Measurements from ENCODE around the gene RYR3.

The RYR3 gene

DNA sequence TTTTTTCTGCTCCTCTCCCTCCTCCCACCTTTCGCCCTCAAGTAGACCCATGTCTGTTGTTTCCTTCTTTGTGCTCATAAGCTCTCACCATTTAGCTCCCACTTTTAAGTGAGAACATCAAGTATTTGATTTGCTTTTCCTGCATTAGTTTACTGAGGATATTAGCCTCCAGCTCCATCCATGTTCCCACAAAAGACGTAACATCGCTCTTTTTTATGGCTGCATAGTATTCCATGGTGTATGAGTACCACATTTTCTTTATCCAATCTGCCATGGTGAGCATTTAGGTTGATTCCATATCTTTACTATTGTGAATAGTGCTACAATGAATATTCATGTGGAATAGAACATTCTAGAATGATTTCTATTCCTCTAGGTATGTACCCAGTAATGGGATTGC is 178.6 kb downstream of the RYR3 start:
- H3K4me2 ChIP-seq (ENCODE audit: low read length), result no peak overlapping the region
- no peak overlapping the region for H3K27ac ChIP-seq (ENCODE audit: low read depth, low read length)
- no peaks in the 10 kb centered on the region for H3K79me2 ChIP-seq (ENCODE audit: control insufficient read depth, low read length)
- no peaks in the 10 kb centered on the region for H3K36me3 ChIP-seq (ENCODE audit: control insufficient read depth, low read length)
- no peaks in the 10 kb centered on the region for H3K27me3 ChIP-seq (ENCODE audit: control insufficient read depth, low read length)
- no peaks in the 10 kb centered on the region for H3K9me3 ChIP-seq (ENCODE audit: control insufficient read depth, insufficient read depth, low read length)
- no peaks in the 10 kb centered on the region for H4K20me1 ChIP-seq (ENCODE audit: control insufficient read depth, insufficient read depth, low read depth, low read length)
- no peak overlapping the region for H3K4me3 ChIP-seq (ENCODE audit: low read length)
- H3F3A ChIP-seq (ENCODE audit: control insufficient read depth, insufficient read depth), result no peaks in the 10 kb centered on the region
- H3K4me1 ChIP-seq (ENCODE audit: control insufficient read depth, low read length), result no peaks in the 10 kb centered on the region
- TF ChIP-seq EZH2phosphoT487 (IDR thresholded peaks at IDR 0.05; ENCODE audit: borderline replicate concordance, low read length), result no peak
- TF ChIP-seq, protein P1, sequence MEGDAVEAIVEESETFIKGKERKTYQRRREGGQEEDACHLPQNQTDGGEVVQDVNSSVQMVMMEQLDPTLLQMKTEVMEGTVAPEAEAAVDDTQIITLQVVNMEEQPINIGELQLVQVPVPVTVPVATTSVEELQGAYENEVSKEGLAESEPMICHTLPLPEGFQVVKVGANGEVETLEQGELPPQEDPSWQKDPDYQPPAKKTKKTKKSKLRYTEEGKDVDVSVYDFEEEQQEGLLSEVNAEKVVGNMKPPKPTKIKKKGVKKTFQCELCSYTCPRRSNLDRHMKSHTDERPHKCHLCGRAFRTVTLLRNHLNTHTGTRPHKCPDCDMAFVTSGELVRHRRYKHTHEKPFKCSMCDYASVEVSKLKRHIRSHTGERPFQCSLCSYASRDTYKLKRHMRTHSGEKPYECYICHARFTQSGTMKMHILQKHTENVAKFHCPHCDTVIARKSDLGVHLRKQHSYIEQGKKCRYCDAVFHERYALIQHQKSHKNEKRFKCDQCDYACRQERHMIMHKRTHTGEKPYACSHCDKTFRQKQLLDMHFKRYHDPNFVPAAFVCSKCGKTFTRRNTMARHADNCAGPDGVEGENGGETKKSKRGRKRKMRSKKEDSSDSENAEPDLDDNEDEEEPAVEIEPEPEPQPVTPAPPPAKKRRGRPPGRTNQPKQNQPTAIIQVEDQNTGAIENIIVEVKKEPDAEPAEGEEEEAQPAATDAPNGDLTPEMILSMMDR (IDR thresholded peaks at IDR 0.05; ENCODE audit: low read depth, low read length, poor library complexity, severe bottlenecking), result no peak
- H3K9me2 ChIP-seq (replicated peaks; ENCODE audit: control insufficient read depth, low read length), result no peaks in the 10 kb centered on the region

- H3K4me2 ChIP-seq (ENCODE audit: low read length), result no peak overlapping the region
- H3K27me3 ChIP-seq (ENCODE audit: control insufficient read depth, low read length), result no peaks in the 10 kb centered on the region
- no peaks in the 10 kb centered on the region for H3F3A ChIP-seq (ENCODE audit: control insufficient read depth, insufficient read depth)
- no peaks in the 10 kb centered on the region for H3K4me1 ChIP-seq (ENCODE audit: control insufficient read depth, low read length)
- no peak overlapping the region for H3K27ac ChIP-seq (ENCODE audit: low read depth, low read length)
- H3K36me3 ChIP-seq (ENCODE audit: control insufficient read depth, low read length), result no peaks in the 10 kb centered on the region
- H4K20me1 ChIP-seq (ENCODE audit: control insufficient read depth, insufficient read depth, low read depth, low read length), result no peaks in the 10 kb centered on the region
- H3K79me2 ChIP-seq (ENCODE audit: control insufficient read depth, low read length), result no peaks in the 10 kb centered on the region
- no peak for TF ChIP-seq EZH2phosphoT487 (IDR thresholded peaks at IDR 0.05; ENCODE audit: borderline replicate concordance, low read length)
- TF ChIP-seq, protein P1 (IDR thresholded peaks at IDR 0.05; ENCODE audit: low read depth, low read length, poor library complexity, severe bottlenecking), result no peak
- no peaks in the 10 kb centered on the region for H3K9me2 ChIP-seq (replicated peaks; ENCODE audit: control insufficient read depth, low read length)
- H3K9me3 ChIP-seq (ENCODE audit: control insufficient read depth, insufficient read depth, low read length), result no peaks in the 10 kb centered on the region
- no peak overlapping the region for H3K4me3 ChIP-seq (ENCODE audit: low read length)
These were observed 179.9 kb downstream of the RYR3 start for GRCh38 chr15:33490703-33491102.

DNA sequence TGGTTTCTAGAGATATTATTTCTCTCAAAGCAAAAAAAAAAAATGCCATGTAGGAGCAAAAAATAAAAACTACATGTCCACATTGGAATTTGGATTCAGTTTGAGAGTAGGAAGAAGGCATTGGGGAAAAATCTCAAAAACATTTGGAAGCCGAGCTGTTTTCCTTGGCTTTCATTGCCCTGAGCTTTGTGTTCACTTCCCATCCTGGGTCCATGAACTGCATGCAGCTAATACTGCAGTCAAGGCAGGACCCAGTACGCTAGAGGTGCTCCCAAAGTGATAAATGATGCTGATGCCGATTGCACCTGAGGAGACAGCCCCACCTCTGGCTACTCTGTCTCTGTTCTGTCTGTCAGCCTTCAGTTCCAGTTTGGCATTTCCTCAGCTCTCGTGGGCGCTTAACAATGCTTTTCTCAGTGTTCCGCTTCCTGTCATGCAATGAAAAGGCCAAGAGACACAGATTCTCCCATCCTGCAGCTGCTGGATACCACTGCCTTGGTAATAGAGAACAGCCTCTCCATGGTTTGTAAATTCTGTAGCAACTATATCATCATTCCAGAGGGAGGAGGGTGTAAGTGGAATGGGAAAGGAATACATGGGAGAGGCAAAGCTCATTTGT is 181.8 kb downstream of the RYR3 start:
- no peaks in the 10 kb centered on the region for H3K36me3 ChIP-seq (ENCODE audit: control insufficient read depth, low read length)
- H3K9me3 ChIP-seq (ENCODE audit: control insufficient read depth, insufficient read depth, low read length), result no peaks in the 10 kb centered on the region
- H3K27ac ChIP-seq (ENCODE audit: low read depth, low read length), result no peak overlapping the region
- no peaks in the 10 kb centered on the region for H3K27me3 ChIP-seq (ENCODE audit: control insufficient read depth, low read length)
- H3K4me3 ChIP-seq (ENCODE audit: low read length), result no peak overlapping the region
- no peak overlapping the region for H3K4me2 ChIP-seq (ENCODE audit: low read length)
- no peaks in the 10 kb centered on the region for H3K9me2 ChIP-seq (replicated peaks; ENCODE audit: control insufficient read depth, low read length)
- no peaks in the 10 kb centered on the region for H3F3A ChIP-seq (ENCODE audit: control insufficient read depth, insufficient read depth)
- H3K79me2 ChIP-seq (ENCODE audit: control insufficient read depth, low read length), result no peaks in the 10 kb centered on the region
- TF ChIP-seq, protein P1 (IDR thresholded peaks at IDR 0.05; ENCODE audit: low read depth, low read length, poor library complexity, severe bottlenecking), result no peak
- no peak for TF ChIP-seq EZH2phosphoT487 (IDR thresholded peaks at IDR 0.05; ENCODE audit: borderline replicate concordance, low read length)
- H4K20me1 ChIP-seq (ENCODE audit: control insufficient read depth, insufficient read depth, low read depth, low read length), result no peaks in the 10 kb centered on the region
- H3K4me1 ChIP-seq (ENCODE audit: control insufficient read depth, low read length), result no peaks in the 10 kb centered on the region

Data from DOHH2 (cell line).